GM18951 (cell line): ENCODE measurements around the gene COQ8B.

Experiments
- POLR2A ChIP-seq: IDR thresholded peaks from 4 replicates; pipeline ENCODE4 v1.6.1; 2011; ENCODE audit warnings: mild to moderate bottlenecking; ENCODE audit not compliant: insufficient read length, insufficient read depth; ENCODE audit errors: extremely low read depth
- in situ Hi-C: fragments of 300-500 bp; cut with MboI; formaldehyde crosslinking; loops from one replicate; pipeline ENCODE4 v1.12.0; 2022; ENCODE audit warnings: low sequenced_read_pairs, mixed read lengths, inconsistent platforms; ENCODE audit not compliant: unreplicated experiment

Gene COQ8B

GRCh38 chr19:40718774-40719391 lies 2.2 kb upstream of the COQ8B start:
- in situ Hi-C loops = no loop called here

GRCh38 chr19:40717880-40718773 lies 1.4 kb upstream of the COQ8B start:
- no peak for TF ChIP-seq POLR2A
- in situ Hi-C loops = no loop called here

More at GRCh38 chr19:40718774-40719391, 2.2 kb upstream of the COQ8B start:
- peak; percentile 42 for TF ChIP-seq POLR2A

GRCh38 chr19:40717325-40717879 lies 716 bp upstream of the COQ8B start:
- in situ Hi-C loops = no loop called here
- no peak for TF ChIP-seq POLR2A

- no peak for TF ChIP-seq POLR2A
- in situ Hi-C loops = no loop called here
Measured at GRCh38 chr19:40716031-40716481, 630 bp downstream of the COQ8B start.

GRCh38 chr19:40714441-40715299 lies 2.0 kb downstream of the COQ8B start:
- in situ Hi-C loops = no loop called here
- TF ChIP-seq POLR2A = peak; percentile 44

GRCh38 chr19:40713939-40714338 lies 2.7 kb downstream of the COQ8B start:
- TF ChIP-seq POLR2A = no peak
- in situ Hi-C loops = no loop called here

GRCh38 chr19:40709817-40710216 lies 6.9 kb downstream of the COQ8B start:
- no peak for TF ChIP-seq POLR2A
- in situ Hi-C loops = no loop called here

GRCh38 chr19:40707615-40708014 lies 9.1 kb downstream of the COQ8B start:
- TF ChIP-seq POLR2A = no peak
- in situ Hi-C loops = no loop called here

- in situ Hi-C loops = no loop called here
- TF ChIP-seq POLR2A = no peak
Measured at GRCh38 chr19:40705950-40706619, 10.6 kb downstream of the COQ8B start.

- no peak for TF ChIP-seq POLR2A
- in situ Hi-C loops = no loop called here
Measured at GRCh38 chr19:40705362-40705651, 11.4 kb downstream of the COQ8B start.

- no peak for TF ChIP-seq POLR2A
- in situ Hi-C loops = no loop called here
Measured at GRCh38 chr19:40704491-40705361, 12.0 kb downstream of the COQ8B start.
